ENCODE results near the gene SLC25A51. TPM values are rescaled to one million over a fixed set of nuclear protein-coding genes. Genes with fewer than 3 reads are reported as not detected.

Gene SLC25A51
- total RNA-seq, 1 experiment from 2014 or later: 12.9 TPM

- DNase-seq: no peak
- no peaks in the 10 kb centered on the region for H3K9me3 Mint-ChIP-seq
- no peak overlapping the region for H3K9ac ChIP-seq (ENCODE audit: extremely low read depth, insufficient read length, low read length)
- no peak overlapping the region for H4K5ac ChIP-seq (ENCODE audit: insufficient read length, low read depth, low read length)
- H3K9me3 ChIP-seq (ENCODE audit: control insufficient read depth, low read depth, low read length): no peaks in the 10 kb centered on the region
- H3K27ac ChIP-seq (ENCODE audit: insufficient read length, low read depth, low read length): no peak overlapping the region
- no peak overlapping the region for H3K18ac ChIP-seq (ENCODE audit: insufficient read length, low read depth, low read length)
- H3K27ac Mint-ChIP-seq: no peak overlapping the region
- H3K27me3 ChIP-seq (ENCODE audit: insufficient read depth, low read length): no peaks in the 10 kb centered on the region
- no peak overlapping the region for H2BK120ac ChIP-seq (ENCODE audit: low read depth, low read length, poor library complexity, severe bottlenecking)
- no peak overlapping the region for H2BK12ac ChIP-seq (ENCODE audit: insufficient read length, low read depth, low read length)
- no peaks in the 10 kb centered on the region for H3K79me1 ChIP-seq (ENCODE audit: insufficient read depth, low read depth, low read length, poor library complexity, severe bottlenecking)
- no peaks in the 10 kb centered on the region for H3K23me2 ChIP-seq (ENCODE audit: insufficient read length, low read depth, low read length, poor library complexity, severe bottlenecking)
- H3K23ac ChIP-seq (ENCODE audit: insufficient read length, low read depth, low read length): no peak overlapping the region
- no peak for TF ChIP-seq CTCF (conservative IDR thresholded peaks at IDR 0.05)
- no peaks in the 10 kb centered on the region for H3K4me1 ChIP-seq (ENCODE audit: insufficient read depth, low read length)
- no peak overlapping the region for H3K4me2 ChIP-seq (ENCODE audit: insufficient read depth, insufficient read length, low read length)
- no peak overlapping the region; the same call in 1 of the 2 replicates for H3K14ac ChIP-seq (ENCODE audit: insufficient read depth, low read length)
- H4K8ac ChIP-seq (replicated peaks; ENCODE audit: insufficient read length, low read depth, low read length): no peak overlapping the region
- no peak overlapping the region for H4K91ac ChIP-seq (ENCODE audit: insufficient read length, low read depth, low read length)
- H3K4me3 Mint-ChIP-seq: no peak overlapping the region; a peak in 1 of 5 replicates
- no peaks in the 10 kb centered on the region for H3K79me2 ChIP-seq (ENCODE audit: insufficient read depth, low read length)
- peaks cover 21 to 28% of the 10 kb centered on the region in 2 experiments for H3K4me1 Mint-ChIP-seq
- H4K20me1 ChIP-seq (ENCODE audit: control insufficient read depth, insufficient read depth, insufficient read length): no peaks in the 10 kb centered on the region
- no peak overlapping the region for H2AFZ ChIP-seq (ENCODE audit: low read length)
- no CpG with 5 or more reads among the region's 20 CpGs for WGBS (ENCODE audit: extremely low coverage, insufficient read length, low lambda C conversion rate)
- no peak overlapping the region for H2BK20ac ChIP-seq (ENCODE audit: low read depth, low read length, poor library complexity, severe bottlenecking)
- H2BK5ac ChIP-seq (ENCODE audit: insufficient read length, low read length): no peak overlapping the region
- H3K4ac ChIP-seq (ENCODE audit: low read depth, low read length): no peak overlapping the region
- no peak overlapping the region for H2AK5ac ChIP-seq (ENCODE audit: insufficient read length, low read length)
- H3T11ph ChIP-seq (ENCODE audit: low read length): no peak overlapping the region
- H2BK15ac ChIP-seq (ENCODE audit: low read depth, low read length): no peak overlapping the region
- H3K36me3 Mint-ChIP-seq (ENCODE audit: insufficient read depth in 1 of 3, low read depth in 3 of 3): no peaks in the 10 kb centered on the region; a peak in 2 of 7 replicates
- H3K56ac ChIP-seq (ENCODE audit: insufficient read length, low read depth, low read length): no peak overlapping the region
- no peaks in the 10 kb centered on the region for H3K27me3 Mint-ChIP-seq (ENCODE audit: low read depth)
These were observed 24.9 kb upstream of the SLC25A51 start for GRCh38 chr9:37928552-37929430.

Data from H9 (cell line).